NCI-H128 (cell line): ENCODE data around the gene SEMA4C.
A peak's percentile ranks its signal among the peaks of the same experiment; 100 is the strongest.
"Not testable (repeated sequence)": the region's sequence is repeated elsewhere in the genome, so short reads cannot be mapped to it uniquely, and the experiment has no call there.

Experiments
- DNase-seq: peaks from one replicate; lab custom pipeline; 2025; ENCODE audit not compliant: unreplicated experiment; lab: John Stamatoyannopoulos, UW

The SEMA4C gene

GRCh38 chr2:96897491-96898134 lies 27.7 kb upstream of the SEMA4C start:
- no peak for DNase-seq

- DNase-seq, result no peak
These were observed 26.1 kb upstream of the SEMA4C start for GRCh38 chr2:96895746-96896651.

- DNase-seq, result no peak
These were observed 25.3 kb upstream of the SEMA4C start for GRCh38 chr2:96895032-96895745.

GRCh38 chr2:96894151-96894531 lies 24.3 kb upstream of the SEMA4C start:
- DNase-seq, result no peak

GRCh38 chr2:96893289-96894150 lies 23.6 kb upstream of the SEMA4C start:
- no peak for DNase-seq

GRCh38 chr2:96891591-96892333 lies 21.9 kb upstream of the SEMA4C start:
- DNase-seq, result no peak

- DNase-seq, result no peak
These were observed 21.0 kb upstream of the SEMA4C start for GRCh38 chr2:96890726-96891385.

GRCh38 chr2:96890252-96890651 lies 20.4 kb upstream of the SEMA4C start:
- no peak for DNase-seq

GRCh38 chr2:96889502-96889901 lies 19.6 kb upstream of the SEMA4C start:
- not testable (repeated sequence) for DNase-seq

- DNase-seq, result peak; percentile 5
These were observed 18.5 kb upstream of the SEMA4C start for GRCh38 chr2:96888072-96889011.

GRCh38 chr2:96887493-96888012 lies 17.7 kb upstream of the SEMA4C start:
- DNase-seq, result no peak

GRCh38 chr2:96885432-96886347 lies 15.8 kb upstream of the SEMA4C start:
- DNase-seq, result no peak

GRCh38 chr2:96884299-96885094 lies 14.6 kb upstream of the SEMA4C start:
- DNase-seq, result no peak

GRCh38 chr2:96883306-96883705 lies 13.4 kb upstream of the SEMA4C start:
- no peak for DNase-seq

GRCh38 chr2:96882906-96883305 lies 13.0 kb upstream of the SEMA4C start:
- no peak for DNase-seq

GRCh38 chr2:96882230-96882629 lies 12.3 kb upstream of the SEMA4C start:
- no peak for DNase-seq
